GM12878 (cell line): ENCODE data around the gene UBASH3B. TPM values are rescaled to one million over a fixed set of nuclear protein-coding genes. Genes with fewer than 3 reads are reported as not detected.

ENCODE experiments used
- ATAC-seq: fragments of 200-7000 bp; cut with Tn5 transposase; 3 replicates; pipeline ENCODE4 v1.9.1; 2020; ENCODE audit warnings: mild to moderate bottlenecking, moderate library complexity
- BruUV-seq: library from RNA; stranded (reverse); fragments of 400-500 nt; replicated peaks from 2 replicates; lab custom pipeline; 2021; lab: Mats Ljungman, UMichigan
- CTCF ChIA-PET: fragments of 300-600 bp; sonication (Branson Sonifier 250); formaldehyde crosslinking; extraction: SDS; loops from one replicate; lab custom pipeline; 2021; ENCODE audit warnings: inconsistent platforms; lab: Yijun Ruan, JAX
- POLR2A ChIA-PET: fragments of 350-600 bp; formaldehyde crosslinking; extraction: SDS; loops from one replicate; lab custom pipeline; 2021; ENCODE audit warnings: inconsistent platforms; lab: Charles Lee
- RAD21 ChIA-PET: fragments of 300-600 bp; sonication (Branson Sonifier 250); formaldehyde crosslinking; loops from one replicate; lab custom pipeline; 2023; ENCODE audit warnings: antibody characterized with exemption; ENCODE audit not compliant: unreplicated experiment; lab: Charles Lee
- SMC1A ChIA-PET: fragments of 300-600 bp; sonication (Branson Sonifier 250); formaldehyde crosslinking; loops from one replicate; lab custom pipeline; 2023; ENCODE audit not compliant: unreplicated experiment, uncharacterized antibody; lab: Charles Lee
- DNase-seq: peaks from one replicate; pipeline ENCODE4 v3.0.0-alpha.2; 2011; ENCODE audit warnings: low read depth, low spot score
- FAIRE-seq: peaks from 3 replicates; lab custom pipeline; 2011; peaks lifted over from hg19 to GRCh38; lab: Jason Lieb, UNC
- H2AFZ ChIP-seq: 2 replicates; pipeline ENCODE4 v1.6.0; 2011; ENCODE audit warnings: low read depth, low read length, control low read depth; ENCODE audit not compliant: control insufficient read depth
- H3K27ac ChIP-seq: 2 replicates; pipeline ENCODE4 v1.5.1; 2011; ENCODE audit warnings: control low read depth; ENCODE audit not compliant: control insufficient read depth, insufficient read depth
- H3K27me3 ChIP-seq, 2 experiments: replicated peaks in 1 of 2; 2 replicates each; pipeline versions ENCODE4 v1.6.0 to v1.6.1; 2011; ENCODE audit warnings: low read length in 1 of 2; ENCODE audit not compliant: control insufficient read depth in 2 of 2, insufficient read depth in 2 of 2
- H3K36me3 ChIP-seq, 2 experiments: 2 replicates each; pipeline ENCODE4 v1.5.1; 2011; ENCODE audit warnings: low read length in 1 of 2; ENCODE audit not compliant: control insufficient read depth in 2 of 2, insufficient read depth in 2 of 2
- H3K4me1 ChIP-seq: 2 replicates; pipeline ENCODE4 v1.6.1; 2011; ENCODE audit warnings: mild to moderate bottlenecking, low read length, moderate library complexity, mixed read lengths; ENCODE audit not compliant: control insufficient read depth, insufficient read depth
- H3K4me2 ChIP-seq: 2 replicates; pipeline ENCODE4 v1.6.0; 2011; ENCODE audit warnings: control low read depth; ENCODE audit not compliant: control insufficient read depth, insufficient read depth
- H3K4me3 ChIP-seq: fragments of 200-600 bp; sonication (generic); 2 replicates; pipeline ENCODE4 v1.5.1; 2016
- H3K79me2 ChIP-seq: 2 replicates; pipeline ENCODE4 v1.6.0; 2011; ENCODE audit warnings: low read length; ENCODE audit not compliant: control insufficient read depth, insufficient read depth
- H3K9ac ChIP-seq: 2 replicates; pipeline ENCODE4 v1.8.0; 2011; ENCODE audit warnings: low read length, control low read depth, mixed read lengths; ENCODE audit not compliant: control insufficient read depth, insufficient read depth
- H3K9me3 ChIP-seq: replicated peaks from 3 replicates; pipeline ENCODE4 v1.5.1; 2011; ENCODE audit warnings: mild to moderate bottlenecking, low read length; ENCODE audit not compliant: control insufficient read depth, insufficient read depth
- H4K20me1 ChIP-seq: 2 replicates; pipeline ENCODE4 v1.6.0; 2011; ENCODE audit not compliant: control insufficient read depth, insufficient read depth
- BMI1 ChIP-seq: fragments of 450-650 bp; IDR thresholded peaks from 2 replicates; pipeline ENCODE4 v1.6.1; 2016; ENCODE audit warnings: mild to moderate bottlenecking, moderate library complexity, borderline replicate concordance
- CREB1 ChIP-seq: IDR thresholded peaks from 2 replicates; pipeline ENCODE4 v1.6.1; 2012; ENCODE audit warnings: low read depth, mild to moderate bottlenecking, inconsistent platforms
- HDAC2 ChIP-seq: fragments of 200-600 bp; sonication (generic); IDR thresholded peaks from 2 replicates; pipeline ENCODE4 v1.6.1; 2017
- HDGF ChIP-seq: fragments of 450-650 bp; IDR thresholded peaks from 2 replicates; pipeline ENCODE4 v1.6.1; 2016; ENCODE audit warnings: antibody characterized with exemption
- IKZF2 ChIP-seq, 2 experiments: fragments of 450-650 bp; IDR thresholded peaks; 2 replicates each; pipeline ENCODE4 v1.6.1; 2017; ENCODE audit warnings: mild to moderate bottlenecking in 2 of 2, moderate library complexity in 2 of 2
- MEF2A ChIP-seq: IDR thresholded peaks from 2 replicates; pipeline ENCODE4 v1.6.1; 2011; ENCODE audit warnings: low read depth, mild to moderate bottlenecking, low read length, moderate library complexity; ENCODE audit not compliant: insufficient read depth
- NFXL1 ChIP-seq: fragments of 450-650 bp; IDR thresholded peaks from 2 replicates; pipeline ENCODE4 v1.6.1; 2017; ENCODE audit warnings: antibody characterized with exemption, mild to moderate bottlenecking, borderline replicate concordance
- NFYB ChIP-seq: IDR thresholded peaks from 2 replicates; pipeline ENCODE4 v1.6.1; 2011; ENCODE audit warnings: low read depth, mild to moderate bottlenecking, low read length, improper control_type of control experiment, moderate library complexity; ENCODE audit not compliant: insufficient read depth
- RAD51 ChIP-seq: fragments of 450-650 bp; IDR thresholded peaks from 2 replicates; pipeline ENCODE4 v1.6.1; 2016; ENCODE audit warnings: moderate library complexity, mild to moderate bottlenecking, inconsistent platforms
- SMC3 ChIP-seq: IDR thresholded peaks from 2 replicates; pipeline ENCODE4 v1.6.1; 2011; ENCODE audit warnings: low read length, improper control_type of control experiment, borderline replicate concordance
- STAT3 ChIP-seq: IDR thresholded peaks from 2 replicates; pipeline ENCODE4 v1.6.1; 2011; ENCODE audit warnings: low read depth, low read length, improper control_type of control experiment
- ZBTB4 ChIP-seq: fragments of 450-650 bp; formaldehyde crosslinking; IDR thresholded peaks from 2 replicates; pipeline ENCODE4 v1.4.0; 2022; ENCODE audit warnings: mild to moderate bottlenecking, moderate library complexity
- ZNF274 ChIP-seq: IDR thresholded peaks from one replicate; pipeline ENCODE4 v1.8.0; 2011; ENCODE audit not compliant: insufficient read length, insufficient read depth
- ZSCAN29 ChIP-seq: fragments of 450-650 bp; IDR thresholded peaks from 2 replicates; pipeline ENCODE4 v1.6.1; 2017; ENCODE audit warnings: mild to moderate bottlenecking, moderate library complexity
- WGBS: methylation state at CpG from one replicate; pipeline ENCODE4 v1.1.6; 2016; ENCODE audit warnings: low lambda C conversion rate; ENCODE audit not compliant: insufficient replicate concordance, insufficient coverage; ENCODE audit errors: missing lambda C conversion rate; 5-methylcytosine and 5-hydroxymethylcytosine counted together
- in situ Hi-C: fragments of 300-500 bp; cut with MboI; formaldehyde crosslinking; loops from 9 replicates; pipeline ENCODE4 v1.14.3; 2018; ENCODE audit warnings: mixed read lengths
- intact Hi-C: fragments of 100-400 bp; cut with micrococcal nuclease; formaldehyde crosslinking; loops from one replicate; pipeline ENCODE4 v1.14.2; 2022; ENCODE audit not compliant: unreplicated experiment
- polyA plus RNA-seq, 11 experiments: library from polyadenylated mRNA; depleted of rRNA in 4 of 11; unstranded in 6 of 11; stranded (reverse) in 5 of 11; fragments of >200 nt; fragmentation: Nextera tagmentation in 4 of 11; fragmentation: Illumina TruSeq in 1 of 11; extraction: Ambion mirVana in 4 of 11; extraction: Trizol in 1 of 11; gene quantifications; 1 replicate in 1 of 11; 2 replicates in 10 of 11; pipeline versions ENCODE4 v1.2.1 to v1.2.3, GENCODE V29; 2011 to 2016; ENCODE audit warnings: inconsistent platforms in 2 of 11, missing spikeins in 2 of 11, low read depth in 1 of 11
- total RNA-seq, 4 experiments: library from RNA; depleted of rRNA in 3 of 4; stranded (reverse); fragments of >200 nt in 3 of 4; fragmentation: Illumina TruSeq in 1 of 4; extraction: Trizol in 1 of 4; gene quantifications; 2 replicates each; pipeline versions ENCODE4 v1.2.1 to v1.2.3, GENCODE V29; 2013 to 2021
- TF ChIP-seq, protein P1 (sequence below): fragments of 150-350 bp; IDR thresholded peaks from 2 replicates; pipeline ENCODE4 v1.6.1; 2016; ENCODE audit warnings: low read depth, low read length
- TF ChIP-seq, protein P2 (sequence below), 3 experiments: IDR thresholded peaks in 2 of 3; conservative IDR thresholded peaks in 1 of 3; 2 replicates each; pipeline ENCODE4 v1.5.1; 2011; ENCODE audit warnings: low read depth in 3 of 3, low read length in 3 of 3, mild to moderate bottlenecking in 3 of 3, control low read depth in 2 of 3, moderate library complexity in 2 of 3, inconsistent platforms in 1 of 3, mixed read lengths in 1 of 3; ENCODE audit not compliant: control insufficient read depth in 2 of 3, insufficient read depth in 1 of 3; ENCODE audit errors: extremely low read depth in 1 of 3

The UBASH3B gene
- total and polyA plus RNA-seq, 10 of the 15 experiments (the other 5 are each of a cell fraction or from before 2014, with no cell fraction given): 0.18 to 3.3 (median 0.57) TPM

- Histone ChIP-seq H3K27me3 (peaks cover 0 to 1% of the 10 kb centered on the region in 2 experiments; a peak in 3 of 4 replicates), H3K4me1 (peaks cover 21% of the 10 kb centered on the region), H3K9me3 (no peaks in the 10 kb centered on the region), H3K79me2 (no peaks in the 10 kb centered on the region), H4K20me1 (no peaks in the 10 kb centered on the region), H3K36me3 (no peaks in the 10 kb centered on the region), H3K27ac (no peak overlapping the region), H3K9ac (no peak overlapping the region), H3K4me3 (no peak overlapping the region), H2AFZ (no peak overlapping the region), H3K4me2 (no peak overlapping the region)
- in situ Hi-C loops (no loop called here), intact Hi-C loops (no loop called here)
- ChIA-PET POLR2A (no interaction called here), SMC1A (interaction anchor here (1.1 kb wide), 1 partner anchor 26 kb away, joined by 3 read pairs; no protein-coding TSS in a partner anchor), RAD21 (interaction anchor here (0.8 kb wide), 1 partner anchor 1026 kb away, joined by 3 read pairs; no protein-coding TSS in a partner anchor), CTCF (interaction anchor here (2.3 kb wide), 1 partner anchor 35 kb away, joined by 12 read pairs; no protein-coding TSS in a partner anchor)
- ATAC-seq: no peak
- WGBS: 39% methylated on average over 7 of the region's 7 CpGs
- no TSS peak for BruUV-seq
- DNase-seq: no peak
- FAIRE-seq: no peak
- TF ChIP-seq HDGF: no peak
- TF ChIP-seq, protein P1, sequence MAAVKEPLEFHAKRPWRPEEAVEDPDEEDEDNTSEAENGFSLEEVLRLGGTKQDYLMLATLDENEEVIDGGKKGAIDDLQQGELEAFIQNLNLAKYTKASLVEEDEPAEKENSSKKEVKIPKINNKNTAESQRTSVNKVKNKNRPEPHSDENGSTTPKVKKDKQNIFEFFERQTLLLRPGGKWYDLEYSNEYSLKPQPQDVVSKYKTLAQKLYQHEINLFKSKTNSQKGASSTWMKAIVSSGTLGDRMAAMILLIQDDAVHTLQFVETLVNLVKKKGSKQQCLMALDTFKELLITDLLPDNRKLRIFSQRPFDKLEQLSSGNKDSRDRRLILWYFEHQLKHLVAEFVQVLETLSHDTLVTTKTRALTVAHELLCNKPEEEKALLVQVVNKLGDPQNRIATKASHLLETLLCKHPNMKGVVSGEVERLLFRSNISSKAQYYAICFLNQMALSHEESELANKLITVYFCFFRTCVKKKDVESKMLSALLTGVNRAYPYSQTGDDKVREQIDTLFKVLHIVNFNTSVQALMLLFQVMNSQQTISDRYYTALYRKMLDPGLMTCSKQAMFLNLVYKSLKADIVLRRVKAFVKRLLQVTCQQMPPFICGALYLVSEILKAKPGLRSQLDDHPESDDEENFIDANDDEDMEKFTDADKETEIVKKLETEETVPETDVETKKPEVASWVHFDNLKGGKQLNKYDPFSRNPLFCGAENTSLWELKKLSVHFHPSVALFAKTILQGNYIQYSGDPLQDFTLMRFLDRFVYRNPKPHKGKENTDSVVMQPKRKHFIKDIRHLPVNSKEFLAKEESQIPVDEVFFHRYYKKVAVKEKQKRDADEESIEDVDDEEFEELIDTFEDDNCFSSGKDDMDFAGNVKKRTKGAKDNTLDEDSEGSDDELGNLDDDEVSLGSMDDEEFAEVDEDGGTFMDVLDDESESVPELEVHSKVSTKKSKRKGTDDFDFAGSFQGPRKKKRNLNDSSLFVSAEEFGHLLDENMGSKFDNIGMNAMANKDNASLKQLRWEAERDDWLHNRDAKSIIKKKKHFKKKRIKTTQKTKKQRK: no peak
- TF ChIP-seq BMI1: no peak
- TF ChIP-seq ZNF274: no peak
- no peak for TF ChIP-seq RAD51
- no peak for TF ChIP-seq NFYB
- TF ChIP-seq SMC3: no peak
- TF ChIP-seq, protein P2, sequence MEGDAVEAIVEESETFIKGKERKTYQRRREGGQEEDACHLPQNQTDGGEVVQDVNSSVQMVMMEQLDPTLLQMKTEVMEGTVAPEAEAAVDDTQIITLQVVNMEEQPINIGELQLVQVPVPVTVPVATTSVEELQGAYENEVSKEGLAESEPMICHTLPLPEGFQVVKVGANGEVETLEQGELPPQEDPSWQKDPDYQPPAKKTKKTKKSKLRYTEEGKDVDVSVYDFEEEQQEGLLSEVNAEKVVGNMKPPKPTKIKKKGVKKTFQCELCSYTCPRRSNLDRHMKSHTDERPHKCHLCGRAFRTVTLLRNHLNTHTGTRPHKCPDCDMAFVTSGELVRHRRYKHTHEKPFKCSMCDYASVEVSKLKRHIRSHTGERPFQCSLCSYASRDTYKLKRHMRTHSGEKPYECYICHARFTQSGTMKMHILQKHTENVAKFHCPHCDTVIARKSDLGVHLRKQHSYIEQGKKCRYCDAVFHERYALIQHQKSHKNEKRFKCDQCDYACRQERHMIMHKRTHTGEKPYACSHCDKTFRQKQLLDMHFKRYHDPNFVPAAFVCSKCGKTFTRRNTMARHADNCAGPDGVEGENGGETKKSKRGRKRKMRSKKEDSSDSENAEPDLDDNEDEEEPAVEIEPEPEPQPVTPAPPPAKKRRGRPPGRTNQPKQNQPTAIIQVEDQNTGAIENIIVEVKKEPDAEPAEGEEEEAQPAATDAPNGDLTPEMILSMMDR (IDR thresholded peaks at IDR 0.05 in 2 of 3, conservative IDR thresholded peaks at IDR 0.05 in 1 of 3; ENCODE audit: control insufficient read depth in 2 of 3, extremely low read depth in 1 of 3, insufficient read depth in 1 of 3, low read depth in 3 of 3, low read length in 3 of 3): no peak
- no peak for TF ChIP-seq NFXL1
- no peak for TF ChIP-seq ZSCAN29
- TF ChIP-seq STAT3: no peak
- TF ChIP-seq CREB1: no peak
- no peak for TF ChIP-seq HDAC2
- TF ChIP-seq MEF2A: no peak
- no peak for TF ChIP-seq ZBTB4 (CRISPR knock-in tag)
- TF ChIP-seq IKZF2 (IDR thresholded peaks at IDR 0.05): no peak
Measured at GRCh38 chr11:122720107-122720881, 64.8 kb downstream of the UBASH3B start.
